Endothelial cell of umbilical vein (primary cell): Measurements from ENCODE around the gene COL23A1.

Experiments
- CTCF ChIP-seq, 2 donors: IDR thresholded peaks; 1 replicate in 1 of 2; 2 replicates in 1 of 2; pipeline ENCODE4 v1.5.1; 2011; ENCODE audit warnings: low read length in 2 of 2, mild to moderate bottlenecking in 2 of 2, moderate library complexity in 2 of 2, control low read depth in 1 of 2, inconsistent platforms in 1 of 2, low read depth in 1 of 2; ENCODE audit not compliant: insufficient read depth in 1 of 2; ENCODE audit errors: extremely low read depth in 1 of 2
- EZH2 ChIP-seq: IDR thresholded peaks from 2 replicates; pipeline ENCODE4 v1.6.1; 2012; ENCODE audit warnings: borderline replicate concordance, low read depth, mild to moderate bottlenecking, moderate library complexity, low read length, inconsistent platforms; ENCODE audit not compliant: severe bottlenecking
- JUN ChIP-seq: IDR thresholded peaks from 2 replicates; pipeline ENCODE4 v1.6.1; 2011; ENCODE audit warnings: borderline replicate concordance, low read depth; ENCODE audit not compliant: insufficient read length, insufficient read depth
- MAX ChIP-seq: IDR thresholded peaks from 2 replicates; pipeline ENCODE4 v1.6.1; 2011; ENCODE audit not compliant: insufficient read depth, insufficient read length
- POLR2A ChIP-seq: IDR thresholded peaks from 2 replicates; pipeline ENCODE4 v1.6.1; 2012; ENCODE audit warnings: low read depth, mild to moderate bottlenecking, control low read depth, low read length
- POLR2AphosphoS5 ChIP-seq: IDR thresholded peaks from 2 replicates; pipeline ENCODE4 v1.6.1; 2012; ENCODE audit warnings: low read depth, mild to moderate bottlenecking, control low read depth, low read length, moderate library complexity; ENCODE audit not compliant: insufficient read depth

- TF ChIP-seq POLR2AphosphoS5 = no peak
- no peak for TF ChIP-seq CTCF (IDR thresholded peaks at IDR 0.05; ENCODE audit: extremely low read depth in 1 of 2, insufficient read depth in 1 of 2, low read depth in 1 of 2, low read length in 2 of 2)
- no peak for TF ChIP-seq POLR2A
- no peak for TF ChIP-seq JUN
- TF ChIP-seq EZH2 = no peak
- TF ChIP-seq MAX = no peak
Observed at GRCh38 chr5:178338750-178339144, 251.4 kb downstream of the COL23A1 start.
